Esophagus muscularis mucosa (tissue), 4 donors: Measurements from ENCODE around the gene SNRNP48. TPM values are rescaled to one million over a fixed set of nuclear protein-coding genes. Genes with fewer than 3 reads are reported as not detected.

Experiments used
- DNase-seq: peaks from one replicate; pipeline ENCODE4 v3.0.0-alpha.2; 2017; ENCODE audit errors: extremely low spot score
- H3K27ac ChIP-seq, 4 donors: fragments of 200-600 bp; sonication (generic); replicated peaks in 1 of 4; 1 replicate in 3 of 4; 2 replicates in 1 of 4; pipeline ENCODE4 v1.5.1; 2016 to 2019; ENCODE audit warnings: mild to moderate bottlenecking in 1 of 4
- H3K27me3 ChIP-seq, 4 donors: fragments of 200-600 bp; sonication (generic); one replicate each; pipeline versions ENCODE4 v1.5.1 to v1.6.0; 2016 to 2019
- H3K36me3 ChIP-seq, 4 donors: fragments of 200-600 bp; sonication (generic); one replicate each; pipeline ENCODE4 v1.5.1; 2016 to 2019
- H3K4me1 ChIP-seq, 4 donors: fragments of 200-600 bp; sonication (generic); one replicate each; pipeline ENCODE4 v1.5.1; 2016 to 2019
- H3K4me3 ChIP-seq, 4 donors: fragments of 200-600 bp; sonication (generic); 1 replicate in 2 of 4; 2 replicates in 2 of 4; pipeline ENCODE4 v1.5.1; 2016 to 2019; ENCODE audit warnings: mild to moderate bottlenecking in 4 of 4, moderate library complexity in 1 of 4
- H3K9me3 ChIP-seq, 4 donors: fragments of 200-600 bp; sonication (generic); 1 replicate in 3 of 4; 2 replicates in 1 of 4; pipeline ENCODE4 v1.5.1; 2016 to 2019
- CTCF ChIP-seq, 3 experiments: fragments of 200-600 bp in 2 of 3; fragments of 450-650 bp in 1 of 3; sonication (generic) in 2 of 3; IDR thresholded peaks; one replicate each; pipeline ENCODE4 v1.5.1; 2017 to 2019; ENCODE audit warnings: antibody characterized with exemption in 3 of 3, mild to moderate bottlenecking in 2 of 3, moderate library complexity in 1 of 3
- EP300 ChIP-seq: sonication (generic); formaldehyde crosslinking; IDR thresholded peaks from one replicate; pipeline ENCODE4 v1.6.1; 2017; ENCODE audit warnings: antibody characterized with exemption
- POLR2A ChIP-seq: fragments of 450-650 bp; IDR thresholded peaks from one replicate; pipeline ENCODE4 v1.6.1; 2017; ENCODE audit warnings: antibody characterized with exemption, moderate library complexity, mild to moderate bottlenecking, low read depth
- POLR2AphosphoS5 ChIP-seq, 2 donors: sonication (generic); formaldehyde crosslinking; IDR thresholded peaks; one replicate each; pipeline ENCODE4 v1.6.1; 2017; ENCODE audit warnings: antibody characterized with exemption in 2 of 2
- WGBS: methylation state at CpG from one replicate; pipeline ENCODE4 v1.1.5; 2018; 5-methylcytosine and 5-hydroxymethylcytosine counted together
- intact Hi-C: fragments of 100-400 bp; cut with DNase I; formaldehyde crosslinking; loops from one replicate; pipeline ENCODE4 v1.15.1; 2023
- total RNA-seq, 4 donors: library from RNA; depleted of rRNA; stranded (reverse); fragments of >200 nt; gene quantifications; one replicate each; pipeline versions ENCODE4 v1.1.0 to v1.2.1, GENCODE V29; 2016

SNRNP48 gene
- total RNA-seq, 4 donors from 2014 or later: 8.9 to 17.0 (median 9.5) TPM

GRCh38 chr6:7580537-7580926 lies 9.5 kb upstream of the SNRNP48 start:
- Histone ChIP-seq H3K27me3 (peaks cover 0 to 20% (median 0%) of the 10 kb centered on the region in 4 donors), H3K4me1 (no peaks in the 10 kb centered on the region), H3K4me3 (no peak overlapping the region), H3K9me3 (no peaks in the 10 kb centered on the region), H3K27ac (no peak overlapping the region), H3K36me3 (peaks cover 0 to 96% (median 0%) of the 10 kb centered on the region in 4 donors)
- no peak for TF ChIP-seq CTCF (IDR thresholded peaks at IDR 0.05)
- no peak for TF ChIP-seq EP300
- no peak for TF ChIP-seq POLR2A
- TF ChIP-seq POLR2AphosphoS5 (IDR thresholded peaks at IDR 0.05): no peak
- intact Hi-C loops: no loop called here
- 69% methylated on average over 13 of the region's 13 CpGs for WGBS
- DNase-seq: no peak

- 56% methylated on average over 14 of the region's 14 CpGs for WGBS
- TF ChIP-seq EP300: no peak
- TF ChIP-seq CTCF (IDR thresholded peaks at IDR 0.05): no peak
- TF ChIP-seq POLR2A: no peak
- TF ChIP-seq POLR2AphosphoS5 (IDR thresholded peaks at IDR 0.05): no peak
- H3K27me3 ChIP-seq: peaks cover 0 to 20% (median 0%) of the 10 kb centered on the region in 4 donors
- intact Hi-C loops: no loop called here
- H3K27ac ChIP-seq: no peak overlapping the region
- no peaks in the 10 kb centered on the region for H3K4me1 ChIP-seq
- no peak for DNase-seq
- no peaks in the 10 kb centered on the region for H3K9me3 ChIP-seq
- no peak overlapping the region for H3K4me3 ChIP-seq
- H3K36me3 ChIP-seq: peaks cover 0 to 96% (median 0%) of the 10 kb centered on the region in 4 donors
Measured at GRCh38 chr6:7580927-7581618, 8.9 kb upstream of the SNRNP48 start.

- Histone ChIP-seq H3K9me3 (no peaks in the 10 kb centered on the region), H3K4me3 (no peak overlapping the region), H3K27me3 (peaks cover 0 to under 1% (median 0%) of the 10 kb centered on the region in 4 donors), H3K4me1 (peaks cover 0 to 10% (median 9%) of the 10 kb centered on the region in 4 donors), H3K27ac (no peak overlapping the region), H3K36me3 (peaks cover 0 to 53% (median 0%) of the 10 kb centered on the region in 4 donors)
- no peak for DNase-seq
- WGBS: 99% methylated on average over 18 of the region's 28 CpGs
- no peak for TF ChIP-seq POLR2A
- no peak for TF ChIP-seq EP300
- TF ChIP-seq CTCF (IDR thresholded peaks at IDR 0.05): no peak
- TF ChIP-seq POLR2AphosphoS5 (IDR thresholded peaks at IDR 0.05): no peak
- intact Hi-C loops: no loop called here
Measured at GRCh38 chr6:7585287-7585930, 4.6 kb upstream of the SNRNP48 start.

- Histone ChIP-seq H3K27ac (no peak overlapping the region), H3K4me1 (peaks cover 19 to 32% (median 29%) of the 10 kb centered on the region in 4 donors), H3K4me3 (no peak overlapping the region), H3K36me3 (peaks cover 0 to 33% (median 0%) of the 10 kb centered on the region in 4 donors), H3K9me3 (no peaks in the 10 kb centered on the region), H3K27me3 (no peaks in the 10 kb centered on the region)
- intact Hi-C loops: no loop called here
- no peak for TF ChIP-seq POLR2A
- TF ChIP-seq CTCF (IDR thresholded peaks at IDR 0.05): no peak
- no peak for TF ChIP-seq EP300
- WGBS: 89% methylated on average over 3 of the region's 3 CpGs
- no peak for DNase-seq
Measured at GRCh38 chr6:7587631-7588100, 2.3 kb upstream of the SNRNP48 start.
